ENCODE results near the gene LHFPL2.

Gene LHFPL2

DNA sequence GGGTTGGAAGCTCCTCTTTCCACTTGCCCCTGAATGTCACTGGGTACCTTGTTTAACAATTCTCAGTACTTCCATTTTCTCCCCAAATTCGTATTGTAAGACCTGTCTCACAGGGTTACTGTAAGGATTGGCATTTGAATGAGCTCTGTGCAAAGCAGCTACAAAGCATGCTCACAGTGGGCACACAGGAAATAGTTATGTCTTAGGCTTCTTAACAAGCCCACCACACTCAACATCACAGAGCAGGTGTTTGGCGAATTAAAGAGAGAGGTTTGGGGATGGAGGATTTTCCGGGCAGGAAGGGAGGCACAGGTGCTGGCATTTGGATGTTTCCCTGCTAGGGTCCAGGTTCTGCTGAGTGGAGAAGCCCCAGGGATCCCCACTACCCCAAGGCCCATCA is 17.0 kb upstream of the LHFPL2 start:
- FAIRE-seq, result no peak

DNA sequence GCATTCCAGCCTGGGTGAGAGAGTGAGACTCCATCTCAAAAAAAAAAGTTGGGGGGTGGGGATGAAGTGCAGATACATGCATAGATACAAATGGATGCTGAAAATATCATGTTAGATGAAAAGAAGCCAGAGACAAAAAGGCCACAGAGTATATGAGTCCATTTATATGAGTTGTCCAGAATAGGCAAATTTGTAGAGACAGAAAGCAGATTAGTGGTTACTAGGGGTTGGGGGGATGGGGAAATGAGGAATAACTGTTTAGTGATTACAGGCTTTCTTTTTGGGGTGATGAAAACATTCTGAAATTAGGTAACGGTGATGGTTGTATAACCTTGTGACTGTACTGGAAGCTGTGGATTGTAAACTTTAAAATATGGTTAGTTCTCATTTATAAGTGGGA is 13.8 kb upstream of the LHFPL2 start:
- no peak for FAIRE-seq

DNA sequence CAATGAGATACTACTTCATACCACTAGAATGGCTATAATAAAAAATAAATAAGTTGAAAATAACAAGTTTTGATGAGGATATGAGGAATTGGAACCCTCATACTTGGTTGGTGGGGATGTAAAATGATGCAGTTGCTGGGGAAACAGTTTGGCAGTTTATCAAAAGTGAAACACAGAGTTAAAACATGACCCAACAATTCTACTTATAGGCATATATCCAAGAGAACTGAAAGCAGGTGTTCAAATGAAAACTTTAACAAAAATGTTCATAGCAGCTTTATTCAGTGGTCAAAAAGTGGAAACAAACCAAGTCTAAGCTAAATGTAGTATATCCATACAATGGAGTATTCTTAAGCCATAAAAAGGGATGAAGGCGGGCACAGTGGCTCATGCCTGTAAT is 13.1 kb upstream of the LHFPL2 start:
- no peak for FAIRE-seq

DNA sequence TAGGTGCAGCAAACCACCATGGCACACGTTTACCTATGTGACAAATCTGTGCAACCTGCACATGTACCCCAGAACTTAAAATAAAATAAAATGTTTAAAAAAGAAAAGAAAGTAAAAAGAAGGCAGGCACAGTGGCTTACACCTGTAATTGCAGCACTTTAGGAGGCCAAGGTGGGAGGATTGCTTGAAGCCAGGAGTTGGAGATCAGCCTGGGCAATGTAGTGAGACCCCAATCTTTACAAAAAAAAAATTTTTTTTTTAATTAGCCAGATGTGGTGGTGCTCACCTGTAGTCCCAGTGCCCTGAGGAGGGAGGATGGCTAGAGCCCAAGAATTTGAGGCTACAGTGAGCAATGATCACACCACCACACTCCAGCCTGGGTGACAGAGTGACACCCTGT is 12.5 kb upstream of the LHFPL2 start:
- FAIRE-seq, result no peak

DNA sequence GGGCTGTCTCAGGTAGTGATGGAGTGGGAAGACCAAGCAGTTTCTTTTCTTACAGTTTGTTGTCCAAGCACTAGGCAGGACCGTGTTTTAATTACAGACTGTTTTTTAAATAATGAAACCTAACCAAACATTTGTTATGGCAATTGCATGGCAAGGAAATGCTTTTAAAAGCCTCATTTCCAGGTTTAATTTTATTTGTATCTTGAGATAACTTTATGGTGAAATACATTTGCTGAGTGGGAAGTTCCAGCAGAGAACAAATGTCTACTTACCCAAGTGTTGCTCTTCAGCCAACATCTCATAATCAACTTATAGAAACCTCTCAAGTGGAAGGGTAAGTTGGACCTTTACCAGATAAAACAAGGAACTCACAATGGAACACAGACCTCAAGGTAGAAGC is 11.8 kb upstream of the LHFPL2 start:
- FAIRE-seq, result no peak

DNA sequence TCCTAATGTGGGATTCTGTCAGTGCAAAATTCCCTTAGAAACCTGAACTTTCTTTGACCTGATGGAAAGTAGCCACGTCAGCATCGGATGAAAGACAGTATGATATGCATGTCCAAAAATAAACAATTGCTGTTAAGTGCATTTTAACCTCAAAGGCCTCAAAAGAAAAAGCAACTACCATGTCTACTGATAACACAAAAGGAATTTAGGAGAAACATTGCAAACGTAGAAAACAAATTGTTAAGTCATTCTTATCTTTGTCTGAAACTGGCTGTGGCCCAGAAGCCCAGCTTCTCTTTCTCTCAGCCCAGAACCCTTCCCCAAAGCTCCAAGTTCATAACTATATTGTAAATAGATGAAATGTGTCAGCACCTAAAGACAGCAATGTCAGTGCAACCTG is 11.1 kb upstream of the LHFPL2 start:
- no peak for FAIRE-seq

DNA sequence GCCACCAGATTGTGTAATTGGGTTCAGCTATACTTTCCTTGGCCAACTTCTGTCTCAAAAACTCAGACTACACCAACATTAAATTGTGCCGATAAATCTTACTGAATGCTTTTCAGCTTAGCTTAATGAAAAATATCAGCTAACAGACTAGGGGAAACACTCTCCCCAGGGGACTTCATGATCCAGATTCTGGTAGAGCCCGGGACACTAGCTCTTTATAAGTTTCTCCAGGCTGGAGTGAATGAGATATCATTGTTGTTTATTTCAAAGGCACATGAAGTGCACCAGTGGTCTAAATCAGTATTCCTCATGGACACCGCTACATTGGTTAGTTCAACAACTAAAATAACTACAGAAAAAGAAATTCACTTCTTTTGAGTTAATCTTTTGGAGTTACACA is 10.5 kb upstream of the LHFPL2 start:
- FAIRE-seq, result no peak

DNA sequence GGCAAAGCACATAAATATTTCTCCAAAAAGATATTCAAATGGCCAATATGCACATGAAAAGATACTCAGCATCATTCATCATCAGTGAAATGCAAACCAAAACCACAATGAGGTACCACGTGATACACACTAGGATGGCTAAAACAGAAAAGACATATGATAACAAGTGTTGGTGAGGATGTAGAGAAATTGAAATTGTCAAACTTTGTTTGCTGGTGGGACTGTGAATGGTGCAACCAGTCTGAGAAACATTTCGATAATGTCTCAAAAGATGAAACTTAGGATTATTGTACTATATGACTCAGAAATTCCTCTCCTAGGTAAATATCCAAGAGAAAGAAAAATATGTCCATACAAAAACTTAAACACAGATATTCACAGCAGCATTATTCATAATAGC is 8.6 kb upstream of the LHFPL2 start:
- FAIRE-seq, result no peak

DNA sequence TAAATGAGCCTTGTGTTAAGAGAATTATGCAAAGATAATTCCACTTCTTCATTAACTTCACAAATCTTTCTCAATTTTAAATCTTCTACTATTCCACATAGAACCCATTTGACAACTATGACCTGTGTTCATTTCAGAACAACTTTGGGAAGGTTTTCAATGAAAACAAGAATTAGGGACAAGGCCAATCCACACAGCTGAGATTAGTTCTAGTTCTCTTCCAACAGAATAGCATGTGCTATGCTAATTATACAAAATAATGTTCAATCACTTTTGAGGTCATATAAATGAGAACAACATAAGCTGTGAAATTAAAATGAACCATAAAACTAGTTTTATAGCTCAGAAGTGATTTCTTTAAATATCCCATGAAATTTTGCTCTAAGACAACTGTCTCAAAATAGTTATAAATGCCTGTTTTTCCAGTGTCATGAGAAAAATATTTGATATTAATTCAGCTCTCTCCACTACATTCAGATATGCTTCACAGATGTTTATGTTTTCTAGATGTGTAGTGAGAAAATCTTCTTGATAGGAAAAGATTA is 7.2 kb upstream of the LHFPL2 start:
- no peak for FAIRE-seq

DNA sequence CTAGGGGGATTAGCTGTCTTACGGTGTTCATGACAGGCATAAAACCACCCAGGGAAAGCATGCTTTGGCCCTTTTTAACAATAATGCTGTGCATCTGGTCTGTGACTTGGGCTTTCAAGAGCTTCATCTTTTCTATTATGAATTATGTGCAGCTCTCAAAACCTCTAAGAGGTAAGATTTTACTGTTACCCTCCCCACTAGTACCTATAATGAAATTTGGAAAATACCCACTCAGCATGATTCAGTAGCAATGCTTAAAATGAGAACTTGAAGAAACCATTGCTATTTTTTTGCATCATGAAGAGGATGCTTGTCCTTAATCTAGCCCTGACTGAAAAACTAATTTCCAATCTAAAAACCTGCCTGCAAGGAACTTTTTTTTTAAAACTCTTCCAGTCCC is 5.8 kb upstream of the LHFPL2 start:
- FAIRE-seq, result no peak

DNA sequence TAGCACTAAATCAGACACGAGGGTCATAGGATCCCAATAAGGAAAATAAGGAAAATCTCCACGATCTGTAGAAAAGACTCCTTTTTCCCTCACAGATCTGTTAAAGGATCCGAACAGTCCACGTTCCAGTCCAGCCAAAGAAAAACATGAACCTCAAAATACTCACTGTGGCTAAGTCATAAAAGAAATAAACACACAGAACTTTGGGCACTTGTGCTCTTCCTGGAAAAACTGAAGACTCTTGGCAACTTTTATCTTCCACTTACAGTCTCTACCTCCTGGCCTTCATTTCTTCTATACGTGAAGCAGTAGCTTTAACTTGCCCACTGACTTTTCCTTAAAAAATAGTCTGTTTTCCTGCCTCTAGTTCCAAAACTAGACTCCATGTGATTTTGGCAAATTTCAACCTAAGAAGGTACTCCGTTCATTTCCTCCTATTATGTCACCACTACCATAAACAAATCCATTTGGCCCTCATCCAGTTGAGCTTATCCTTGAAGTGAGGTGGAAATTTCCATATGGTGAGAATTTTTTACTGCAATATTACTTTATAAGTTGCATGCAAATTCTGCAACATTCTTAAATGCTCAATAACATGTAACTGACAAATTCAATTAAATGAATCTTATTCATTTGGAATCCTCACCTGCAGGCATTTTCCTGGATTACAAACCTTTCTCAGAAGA is 5.3 kb upstream of the LHFPL2 start:
- no peak for FAIRE-seq

DNA sequence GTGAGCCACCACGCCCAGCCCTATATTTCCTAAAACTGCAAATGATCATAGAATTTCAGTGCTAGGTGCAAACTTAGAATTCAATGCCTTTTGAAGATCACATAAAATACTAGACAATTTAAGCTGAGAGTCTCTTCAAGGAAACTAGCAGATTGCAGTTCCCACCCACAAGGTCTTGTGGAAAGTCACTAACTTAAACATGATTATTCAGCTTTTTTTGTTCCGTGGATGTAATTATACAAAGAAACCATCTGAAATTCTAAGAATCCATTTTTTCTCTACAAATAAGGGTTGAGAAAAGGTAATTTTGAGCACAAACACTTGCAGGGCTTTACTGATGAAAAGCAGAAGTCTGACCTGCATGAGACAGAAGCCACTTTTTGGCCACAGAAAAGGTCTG is 4.5 kb upstream of the LHFPL2 start:
- FAIRE-seq, result no peak

DNA sequence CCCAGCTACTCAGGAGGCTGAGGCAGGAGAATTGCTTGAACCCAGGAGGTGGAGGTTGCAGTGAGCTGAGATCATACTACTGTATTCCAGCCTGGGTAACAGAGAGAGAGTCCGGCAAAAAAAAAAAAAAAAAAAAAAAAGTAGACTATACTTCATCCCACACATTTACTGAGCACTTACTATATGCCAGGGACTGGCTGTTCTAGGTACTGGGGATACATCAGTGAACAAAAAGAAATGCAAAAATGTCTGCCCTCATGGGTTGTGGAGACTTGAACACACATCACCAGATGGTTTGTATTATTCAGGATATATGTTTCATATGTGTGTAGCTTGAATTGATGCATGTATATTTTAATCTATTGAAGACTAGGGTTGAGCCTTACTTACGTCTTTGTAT is 2.9 kb upstream of the LHFPL2 start:
- no peak for FAIRE-seq

DNA sequence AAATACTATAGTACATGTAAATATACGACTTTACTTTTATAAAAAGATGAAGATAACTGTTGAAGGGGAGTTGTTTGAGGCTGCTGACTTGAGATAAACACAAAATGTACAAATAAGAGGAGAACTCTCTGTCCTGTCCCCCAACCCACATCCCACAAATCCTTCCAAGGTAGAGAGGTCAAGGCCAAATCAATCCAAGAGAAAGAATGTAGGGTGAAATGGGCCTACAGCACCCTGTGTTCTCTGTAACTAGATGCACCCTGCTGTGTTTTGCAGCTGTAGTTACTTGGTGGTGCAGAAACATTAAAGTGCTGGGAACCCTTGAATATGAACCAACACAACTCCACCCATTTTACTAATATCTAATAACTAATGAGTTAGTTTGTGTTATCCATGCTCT is 2.0 kb upstream of the LHFPL2 start:
- no peak for FAIRE-seq

DNA sequence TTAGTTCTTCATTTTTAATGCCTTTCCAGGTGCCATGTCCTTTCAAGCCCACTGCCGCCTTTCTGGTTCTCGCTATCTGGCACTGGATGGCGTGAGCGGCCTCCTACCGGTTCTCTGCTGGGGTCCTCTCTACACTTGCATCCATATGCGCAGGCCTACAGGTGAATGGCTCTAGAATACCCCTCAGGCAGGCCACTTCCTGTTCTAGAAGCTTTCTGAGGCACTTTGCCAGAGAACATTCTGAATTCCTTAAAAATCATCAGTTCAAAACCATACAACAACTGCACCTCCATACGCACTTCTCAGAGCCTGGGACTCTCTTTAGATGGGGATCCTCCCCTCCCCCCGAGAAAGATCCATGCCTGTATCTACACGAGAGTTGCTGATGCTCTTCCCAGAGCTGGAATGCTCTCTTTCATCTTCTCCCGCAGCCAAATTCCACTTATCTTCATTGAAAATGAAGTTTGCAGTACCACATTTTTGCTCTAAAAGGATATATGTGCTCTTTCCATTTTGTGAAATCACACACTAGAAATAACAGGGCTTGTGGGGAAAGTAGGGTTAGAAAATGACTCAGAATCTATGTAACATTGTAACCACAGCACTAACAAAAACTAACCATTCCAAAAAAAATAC is 1.4 kb upstream of the LHFPL2 start:
- FAIRE-seq, result no peak

DNA sequence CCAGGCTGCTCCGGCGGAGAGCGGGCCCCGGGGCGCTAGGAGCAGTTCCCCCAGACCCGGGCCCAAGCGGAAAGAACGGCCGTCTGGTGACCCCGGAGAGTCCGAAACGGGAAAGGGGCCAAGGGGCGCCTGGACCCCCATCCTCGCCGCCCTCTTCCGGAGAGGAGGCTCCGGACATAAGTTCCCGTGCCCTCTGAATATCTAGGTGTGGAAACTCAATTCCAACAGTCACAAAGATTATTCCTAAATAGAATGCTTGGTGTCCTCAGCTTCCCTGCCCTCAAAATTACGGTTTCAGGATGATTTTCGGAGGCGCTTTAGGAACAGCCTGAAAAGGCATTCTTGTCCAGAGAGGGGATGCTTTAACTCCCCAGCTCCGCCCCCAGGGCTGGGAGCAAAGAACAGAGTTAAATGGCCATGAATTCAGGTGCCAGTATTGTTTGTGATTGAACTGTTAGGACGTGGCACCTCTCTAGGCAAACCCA is 681 bp upstream of the LHFPL2 start:
- FAIRE-seq, result no peak

DNA sequence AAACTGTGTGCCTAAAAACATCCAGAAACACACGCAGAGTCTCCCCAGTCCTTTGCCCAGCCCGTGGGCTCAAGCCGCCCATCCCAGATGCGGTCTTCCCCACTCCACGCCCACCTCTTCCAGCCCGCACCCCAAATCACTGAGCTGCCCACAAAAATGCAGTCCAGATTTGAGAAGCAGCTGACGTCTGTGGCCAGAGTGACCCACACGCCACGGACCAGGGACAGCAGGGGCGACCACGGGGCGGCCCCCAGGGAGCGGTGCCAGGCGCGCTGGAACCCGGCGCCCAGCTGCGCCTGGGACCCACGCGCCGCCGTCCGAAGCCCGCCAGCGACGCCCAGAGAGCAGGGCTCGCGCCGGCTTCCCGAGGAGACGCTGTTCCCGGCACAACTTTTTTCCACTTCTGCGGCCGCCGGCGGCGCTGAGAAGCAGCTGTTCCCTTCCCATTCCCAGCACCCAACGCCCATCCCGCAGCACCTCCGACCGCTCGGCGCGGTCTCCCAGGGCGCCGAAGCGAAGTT is 674 bp downstream of the LHFPL2 start:
- FAIRE-seq, result no peak

DNA sequence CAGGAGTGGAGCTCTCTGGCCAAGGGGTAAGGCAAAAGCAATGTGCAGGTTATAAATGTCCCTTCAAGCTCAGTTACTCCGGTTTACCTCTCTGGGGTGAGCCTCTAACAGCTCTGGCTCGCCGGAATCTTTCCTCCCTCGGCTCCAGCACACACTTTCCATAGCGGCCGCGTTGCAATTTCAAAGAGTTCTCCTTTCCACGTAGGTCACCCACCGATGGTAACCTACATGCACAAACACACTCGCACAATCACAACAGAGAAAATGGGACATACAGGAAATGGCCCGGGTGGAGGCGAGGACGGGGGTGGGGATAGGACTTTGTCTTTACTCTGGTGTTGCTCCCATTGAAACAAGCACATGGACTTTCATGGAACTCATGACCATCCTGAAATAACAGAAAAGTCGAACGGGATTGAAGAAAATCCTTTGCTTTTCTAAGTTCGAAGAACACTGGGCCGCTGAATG is 1.2 kb downstream of the LHFPL2 start:
- no peak for FAIRE-seq

DNA sequence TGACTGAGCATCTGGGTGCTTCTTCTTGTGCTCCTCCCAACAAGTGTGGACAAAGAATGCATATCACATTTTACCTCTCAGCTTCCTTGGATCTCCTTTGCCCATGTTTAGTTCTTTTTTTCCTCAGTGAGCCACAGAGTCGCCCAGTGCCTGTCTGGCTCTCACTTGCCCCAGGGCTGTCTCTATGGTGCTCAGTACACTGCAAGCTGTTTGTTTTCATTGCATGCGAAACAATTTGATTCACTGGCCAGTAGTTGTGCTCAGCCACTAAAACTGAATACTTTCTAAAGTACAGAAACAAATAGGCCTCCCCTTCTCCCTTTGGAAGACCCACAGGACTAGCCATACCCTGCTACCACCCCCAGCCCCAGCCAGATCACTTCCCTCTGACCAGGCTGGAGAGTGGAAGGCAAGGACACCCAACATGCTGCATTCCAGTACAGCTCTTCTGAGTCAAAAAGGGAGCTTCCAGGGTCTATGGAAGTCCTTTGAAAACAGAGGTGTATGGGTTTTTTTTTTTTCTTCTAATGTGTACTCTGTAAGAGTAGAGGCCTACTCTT is 3.8 kb downstream of the LHFPL2 start:
- FAIRE-seq, result no peak

DNA sequence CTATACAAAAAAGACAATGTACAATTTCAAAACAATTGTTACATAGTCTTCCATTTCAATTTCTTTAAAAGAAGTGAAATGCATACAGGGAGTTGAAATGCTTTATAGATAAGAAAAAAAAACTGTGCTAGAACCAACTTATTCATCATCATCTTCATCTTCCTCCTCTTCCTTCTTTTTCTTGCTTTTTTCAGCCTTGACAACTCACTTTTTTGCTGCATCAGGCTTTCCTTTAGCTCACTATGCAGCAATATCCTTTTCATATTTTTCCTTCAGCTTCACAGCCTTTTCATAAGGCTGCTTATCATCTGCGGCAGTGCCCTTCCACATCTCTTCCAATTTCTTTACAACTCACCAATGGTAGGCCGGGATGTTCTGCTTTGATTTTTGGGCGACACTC is 4.4 kb downstream of the LHFPL2 start:
- no peak for FAIRE-seq

DNA sequence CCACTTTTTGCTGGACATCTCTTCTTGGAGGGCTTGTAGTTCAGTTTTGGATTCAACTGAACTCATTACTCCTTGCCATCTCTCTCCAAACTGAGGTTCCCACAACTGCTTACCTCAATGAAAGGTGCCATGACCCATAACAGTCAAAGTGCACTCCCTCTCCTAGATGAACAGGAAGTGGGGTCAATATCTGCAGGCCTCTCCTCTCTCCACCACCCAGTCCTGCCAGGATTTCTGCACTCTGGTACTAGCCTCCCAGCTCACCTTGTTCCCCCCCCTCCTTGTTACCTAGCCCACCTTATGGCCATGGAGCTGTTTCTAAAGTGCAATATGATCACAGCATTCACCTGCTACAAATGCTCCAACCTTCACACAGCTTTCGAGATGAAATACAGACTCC is 5.9 kb downstream of the LHFPL2 start:
- FAIRE-seq, result no peak

DNA sequence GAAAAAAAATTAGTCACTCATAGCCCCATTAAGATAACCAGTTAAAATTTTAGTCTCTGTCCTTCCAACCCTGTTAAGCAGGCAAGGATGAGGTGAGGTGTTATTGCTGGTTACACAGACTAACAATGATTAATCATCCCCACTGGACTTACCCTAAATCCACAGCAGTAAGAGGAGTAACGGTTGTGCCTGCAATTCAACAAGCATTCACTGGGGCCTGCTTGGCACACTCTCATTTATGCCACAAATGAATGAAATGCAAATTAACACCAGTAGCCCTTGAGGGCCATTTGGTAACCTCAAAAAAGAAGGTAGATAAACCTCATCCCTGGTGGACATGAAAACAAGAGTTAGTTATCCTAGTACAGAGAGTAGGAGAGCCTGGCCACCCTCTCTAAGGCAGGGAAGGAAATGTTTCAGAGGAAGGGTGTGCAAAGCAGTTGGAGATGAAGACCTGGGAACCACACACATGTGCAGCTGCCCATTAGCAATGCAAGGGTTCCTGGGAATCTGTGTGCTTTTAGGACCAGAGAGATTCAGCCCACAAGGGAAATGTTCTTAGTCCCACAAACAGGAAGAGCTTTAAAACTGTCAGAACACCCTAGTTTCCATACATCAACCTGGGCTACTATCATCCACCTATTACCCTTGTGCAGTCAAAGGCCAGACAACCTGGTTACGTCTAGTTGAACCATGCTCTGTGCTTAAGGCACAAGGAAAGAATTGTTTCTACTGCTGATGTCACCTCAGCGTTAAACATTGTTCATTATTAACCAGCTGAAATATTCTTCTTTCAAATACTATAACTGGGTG is 7.7 kb downstream of the LHFPL2 start:
- FAIRE-seq, result no peak

DNA sequence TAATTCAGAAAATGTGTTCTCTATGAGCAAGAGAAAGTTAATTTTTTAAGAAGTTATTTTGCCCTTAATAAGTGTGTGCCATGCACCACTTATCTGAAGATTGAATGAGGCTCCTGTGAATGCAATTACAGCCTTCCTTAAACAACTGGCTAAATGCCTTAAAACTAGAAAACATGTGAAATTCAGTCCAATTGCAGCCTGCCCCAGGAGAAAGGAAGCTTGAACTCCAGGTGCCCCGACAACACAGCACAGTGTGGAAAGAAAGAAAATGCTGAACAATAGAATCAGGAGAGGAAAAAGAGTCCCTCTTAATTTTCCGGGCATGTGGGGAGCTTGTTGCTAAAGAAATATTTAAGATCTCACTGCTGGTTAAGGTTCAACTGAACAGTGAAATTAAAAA is 8.8 kb downstream of the LHFPL2 start:
- no peak for FAIRE-seq
